ENCODE measurements around the gene S1PR4.
"Not testable (repeated sequence)": the region's sequence is repeated elsewhere in the genome, so short reads cannot be mapped to it uniquely, and the experiment has no call there.

S1PR4 gene

DNA sequence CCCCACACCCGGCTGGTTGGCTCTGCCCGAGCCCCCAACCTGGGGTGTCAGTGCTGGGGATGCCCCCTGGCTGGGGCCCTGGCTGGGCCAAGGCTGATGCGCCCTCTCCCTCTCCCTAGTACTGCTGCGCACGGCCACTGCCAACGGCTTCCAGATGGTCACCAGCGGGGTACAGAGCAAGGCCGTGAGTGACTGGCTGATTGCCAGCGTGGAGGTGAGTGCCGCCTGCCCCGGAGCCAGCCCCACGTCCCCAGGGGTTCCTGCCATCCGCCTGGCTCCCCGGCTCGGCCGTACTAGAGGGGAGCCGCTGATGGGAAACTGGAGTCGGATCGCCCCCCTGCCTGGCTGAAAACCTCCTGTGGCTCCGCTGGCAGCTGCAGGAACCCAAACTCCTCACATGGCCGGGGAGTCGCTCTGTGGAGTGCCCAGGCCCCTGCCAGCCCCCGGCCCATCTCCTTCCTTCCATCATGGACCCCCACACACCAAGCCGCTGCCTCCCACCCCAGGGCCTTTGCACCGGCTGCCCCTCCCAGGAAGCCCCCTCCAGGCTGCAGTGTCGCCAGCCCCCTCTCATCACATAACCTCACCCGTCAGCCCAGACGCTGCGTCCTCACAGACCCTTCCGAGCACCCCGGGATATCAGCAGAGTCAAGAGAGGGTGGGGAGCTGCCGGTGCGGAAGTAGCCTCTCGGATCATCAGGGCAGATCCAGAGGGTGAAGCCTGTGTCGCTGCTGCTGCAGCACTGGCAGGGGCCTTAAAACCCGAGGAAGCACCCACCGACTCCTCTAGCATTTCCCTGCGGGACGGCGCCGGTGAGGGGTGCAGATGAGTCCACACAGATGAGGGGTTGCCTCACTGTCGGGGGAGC, 17.7 kb downstream of the S1PR4 start:
- no peak for DNase-seq

GRCh38 chr19:3196933-3197205, 18.3 kb downstream of the S1PR4 start:
- no peak for DNase-seq

- no peak for DNase-seq
Measured at GRCh38 chr19:3198901-3199700, 20.5 kb downstream of the S1PR4 start.

- no peak for DNase-seq
Measured at GRCh38 chr19:3201072-3201700, 22.6 kb downstream of the S1PR4 start.

DNA sequence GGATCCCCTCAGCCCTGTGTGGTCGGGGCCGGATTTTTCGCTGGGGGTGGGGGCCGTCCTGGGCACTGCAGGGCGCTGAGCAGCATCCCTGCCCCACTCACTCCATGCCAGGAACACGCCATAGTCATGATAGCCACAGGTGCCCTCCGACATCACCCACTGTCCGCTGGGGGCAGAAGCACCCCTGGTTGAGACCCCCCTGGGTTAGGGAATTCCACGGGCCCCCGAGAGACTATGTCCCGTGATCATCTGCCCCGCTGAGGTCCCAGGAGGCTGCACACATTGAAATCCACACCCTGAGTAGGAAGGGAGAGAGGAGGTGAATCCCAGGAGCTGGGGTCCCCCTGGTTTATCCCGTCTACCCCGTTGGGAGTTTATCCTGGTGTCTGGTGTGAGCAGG, 23.3 kb downstream of the S1PR4 start:
- no peak for DNase-seq

- no peak for DNase-seq
Measured at GRCh38 chr19:3202346-3202745, 23.8 kb downstream of the S1PR4 start.

- not testable (repeated sequence) for DNase-seq
Measured at GRCh38 chr19:3202895-3203294, 24.3 kb downstream of the S1PR4 start.

GRCh38 chr19:3203805-3204645, 25.5 kb downstream of the S1PR4 start:
- DNase-seq: no peak

DNA sequence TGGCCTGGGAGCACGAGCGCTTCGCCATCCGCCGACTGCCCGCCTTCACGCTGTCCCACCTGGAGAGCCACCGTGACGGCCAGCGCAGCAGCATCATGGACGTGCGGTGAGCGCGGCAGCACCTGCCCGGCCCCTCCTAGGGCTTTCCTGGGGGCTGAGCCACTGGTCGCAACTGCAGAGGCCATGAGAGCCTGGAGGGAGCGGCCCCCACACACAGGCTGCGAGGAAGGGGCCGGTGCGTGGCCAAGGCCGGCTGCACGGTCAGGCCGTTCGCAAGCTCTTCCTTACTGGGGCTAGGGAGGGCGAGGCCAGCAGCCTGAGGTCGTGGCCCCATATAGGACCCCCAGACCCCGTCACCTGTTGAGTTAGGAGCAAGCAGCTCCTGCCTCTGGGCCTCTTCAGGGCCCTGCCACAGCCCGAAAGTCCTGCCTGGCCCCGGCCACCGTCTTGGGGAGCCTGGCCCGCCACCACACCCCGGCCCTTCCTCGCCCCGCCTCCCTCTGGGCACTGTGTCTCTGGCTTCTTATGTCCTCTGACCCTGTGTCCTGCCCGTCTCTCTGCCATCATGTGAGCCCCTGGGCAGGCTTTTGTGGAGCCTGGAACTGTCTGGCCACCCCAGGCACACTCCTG, 26.2 kb downstream of the S1PR4 start:
- DNase-seq: no peak

GRCh38 chr19:3206216-3206953, 27.8 kb downstream of the S1PR4 start:
- no peak for DNase-seq

DNA sequence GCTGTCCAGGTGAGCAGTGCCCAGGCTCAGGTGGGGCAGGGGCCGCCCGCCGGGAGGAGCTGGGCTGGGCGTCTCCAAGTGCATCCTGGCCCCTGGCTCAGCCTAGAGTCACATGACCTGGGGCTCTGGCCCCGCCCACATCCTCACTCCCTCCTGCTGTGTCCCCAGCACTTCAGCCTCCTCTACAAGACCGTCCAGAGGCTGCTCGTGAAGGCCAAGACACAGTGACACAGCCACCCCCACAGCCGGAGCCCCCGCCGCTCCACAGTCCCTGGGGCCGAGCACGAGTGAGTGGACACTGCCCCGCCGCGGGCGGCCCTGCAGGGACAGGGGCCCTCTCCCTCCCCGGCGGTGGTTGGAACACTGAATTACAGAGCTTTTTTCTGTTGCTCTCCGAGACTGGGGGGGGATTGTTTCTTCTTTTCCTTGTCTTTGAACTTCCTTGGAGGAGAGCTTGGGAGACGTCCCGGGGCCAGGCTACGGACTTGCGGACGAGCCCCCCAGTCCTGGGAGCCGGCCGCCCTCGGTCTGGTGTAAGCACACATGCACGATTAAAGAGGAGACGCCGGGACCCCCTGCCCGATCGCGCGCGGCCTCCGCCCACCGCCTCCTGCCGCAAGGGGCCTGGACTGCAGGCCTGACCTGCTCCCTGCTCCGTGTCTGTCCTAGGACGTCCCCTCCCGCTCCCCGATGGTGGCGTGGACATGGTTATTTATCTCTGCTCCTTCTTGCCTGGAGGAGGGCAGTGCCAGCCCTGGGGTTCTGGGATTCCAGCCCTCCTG, 29.1 kb downstream of the S1PR4 start:
- no peak for DNase-seq

DNA sequence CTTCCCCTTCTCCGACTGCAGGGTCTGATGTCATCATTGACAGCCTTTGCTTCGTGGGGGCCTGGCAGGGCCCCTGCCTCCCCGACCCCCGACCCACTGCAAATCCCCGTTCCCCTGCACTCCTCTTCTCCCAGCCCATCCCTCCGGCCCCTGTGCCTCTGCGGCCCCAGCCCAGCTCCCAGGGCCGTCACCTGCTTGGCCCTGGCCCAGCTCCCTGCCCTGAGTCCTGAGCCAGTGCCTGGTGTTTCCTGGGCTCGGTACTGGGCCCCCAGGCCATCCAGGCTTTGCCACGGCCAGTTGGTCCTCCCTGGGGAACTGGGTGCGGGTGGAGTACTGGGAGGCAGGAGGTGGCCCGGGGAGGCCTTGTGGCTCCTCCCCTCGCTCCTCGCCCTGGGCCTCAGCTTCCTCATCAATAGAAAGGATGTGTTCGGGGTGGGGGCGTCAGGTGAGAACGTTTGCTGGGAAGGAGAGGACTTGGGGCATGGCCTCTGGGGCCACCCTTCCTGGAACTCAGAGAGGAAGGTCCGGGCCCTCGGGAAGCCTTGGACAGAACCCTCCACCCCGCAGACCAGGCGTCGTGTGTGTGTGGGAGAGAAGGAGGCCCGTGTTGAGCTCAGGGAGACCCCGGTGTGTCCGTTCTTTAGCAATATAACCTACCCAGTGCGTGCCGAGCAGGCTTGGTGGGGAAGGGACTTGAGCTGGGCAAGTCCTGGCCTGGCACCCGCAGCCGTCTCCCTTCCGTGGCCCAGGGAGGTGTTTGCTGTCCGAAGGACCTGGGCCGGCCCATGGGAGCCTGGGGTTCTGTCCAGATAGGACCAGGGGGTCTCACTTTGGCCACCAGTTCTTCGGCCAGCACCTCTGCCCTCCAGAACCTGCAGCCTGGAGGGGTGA, 30.0 kb downstream of the S1PR4 start:
- no peak for DNase-seq

- DNase-seq: no peak
Measured at GRCh38 chr19:3210347-3211017, 31.9 kb downstream of the S1PR4 start.

GRCh38 chr19:3211191-3211590, 32.6 kb downstream of the S1PR4 start:
- DNase-seq: no peak

DNA sequence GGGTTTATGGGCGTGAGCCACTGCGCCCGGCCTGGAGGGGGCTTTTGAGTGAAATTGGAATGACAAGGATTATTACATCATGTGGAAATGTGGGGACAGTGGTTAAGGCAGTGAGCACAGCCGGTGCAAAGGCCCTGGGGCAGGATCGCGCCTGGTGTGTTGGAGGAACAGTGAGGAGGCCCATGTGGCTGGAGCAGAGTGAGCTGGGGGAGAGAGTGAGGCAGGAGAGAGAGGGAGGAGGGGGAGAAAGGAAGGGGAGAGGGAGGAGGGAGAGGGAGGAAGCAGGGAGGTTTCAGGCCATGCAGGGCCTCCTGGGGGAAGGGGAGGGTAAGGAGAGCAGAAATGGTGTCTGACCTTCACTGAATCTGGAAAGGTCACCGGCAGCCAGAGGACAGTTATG, 34.6 kb downstream of the S1PR4 start:
- DNase-seq: no peak

DNA sequence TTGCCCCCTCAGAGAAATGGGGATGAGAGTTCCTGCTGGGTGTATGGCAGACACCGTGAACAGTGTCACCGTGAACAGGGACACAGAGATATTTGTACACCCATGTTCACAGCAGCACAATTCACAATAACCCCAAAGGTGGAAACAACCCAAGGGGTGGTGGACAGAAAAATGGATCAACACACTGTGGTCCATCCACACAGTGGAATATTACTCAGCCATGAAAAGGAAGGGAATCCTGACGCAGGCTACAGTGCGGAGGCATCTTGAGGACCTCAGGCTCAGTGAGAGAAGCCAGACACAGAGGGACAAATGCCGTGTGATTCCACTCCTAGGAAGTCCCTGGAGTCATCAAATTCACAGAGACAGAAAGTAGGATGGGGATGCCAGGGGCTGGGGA, 38.3 kb downstream of the S1PR4 start:
- no peak for DNase-seq

DNA sequence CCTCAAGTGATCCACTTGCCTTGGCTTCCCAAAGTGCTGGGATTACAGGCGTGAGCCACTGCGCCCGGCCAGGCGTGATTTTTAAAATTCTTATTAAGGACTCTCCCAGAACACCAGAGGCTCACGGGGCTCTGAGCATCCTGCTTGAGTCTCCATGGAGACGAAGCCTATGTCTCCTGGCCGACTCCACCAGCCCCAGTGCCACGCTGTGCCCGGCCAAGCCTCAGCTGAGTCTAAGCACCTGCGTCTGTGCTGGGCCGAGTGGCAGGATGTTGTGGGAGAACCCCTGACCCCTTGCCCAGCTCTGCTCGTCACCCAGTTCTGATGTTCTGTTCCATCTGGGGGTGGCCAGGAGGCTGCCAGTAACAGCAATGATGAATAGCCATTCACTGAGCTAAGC, 42.0 kb downstream of the S1PR4 start:
- no peak for DNase-seq

DNA sequence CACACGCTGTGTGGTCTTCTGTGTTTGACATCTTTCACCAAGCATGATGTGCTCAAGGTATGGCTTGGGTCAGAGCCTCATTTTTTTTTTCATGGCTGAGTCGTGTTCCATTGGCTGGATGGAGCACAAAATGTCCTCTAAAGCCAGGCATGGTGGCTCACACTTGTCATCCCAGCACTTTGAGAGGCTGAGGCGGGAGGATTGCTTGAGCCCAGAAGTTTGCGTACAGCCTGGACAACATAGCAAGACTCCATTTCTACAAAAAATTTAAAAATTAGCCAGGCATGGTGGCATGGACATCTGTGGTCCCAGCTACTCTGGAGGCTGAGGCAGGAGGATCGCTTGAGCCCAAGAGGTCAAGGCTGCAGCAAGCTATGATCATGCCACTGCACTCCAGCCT, 43.0 kb downstream of the S1PR4 start:
- not testable (repeated sequence) for DNase-seq

GRCh38 chr19:3222709-3223108, 44.1 kb downstream of the S1PR4 start:
- DNase-seq: no peak
